Common myeloid progenitor, CD34-positive (primary cell): ENCODE results near the gene ASCL3.
"Not testable (repeated sequence)": the region's sequence is repeated elsewhere in the genome, so short reads cannot be mapped to it uniquely, and the experiment has no call there.

Source experiments
- CTCF ChIA-PET: fragments of 350-600 bp; sonication (Branson Sonifier 250); formaldehyde crosslinking; loops from one replicate; lab custom pipeline; 2021; ENCODE audit warnings: antibody characterized with exemption; lab: Charles Lee
- POLR2A ChIA-PET: fragments of 350-600 bp; sonication (Branson Sonifier 250); formaldehyde crosslinking; loops from one replicate; lab custom pipeline; 2021; ENCODE audit warnings: antibody characterized with exemption; lab: Charles Lee
- DNase-seq, 3 donors: peaks; one replicate each; pipeline versions ENCODE4 v3.0.0 to v3.0.0-alpha.2; 2013
- H3K27ac ChIP-seq, 2 experiments: 1 replicate in 1 of 2; 2 replicates in 1 of 2; pipeline ENCODE4 v1.7.0; 2013; ENCODE audit warnings: inconsistent platforms in 2 of 2, low read length in 2 of 2, mild to moderate bottlenecking in 2 of 2, low read depth in 1 of 2, moderate library complexity in 1 of 2; ENCODE audit not compliant: severe bottlenecking in 2 of 2, insufficient read depth in 1 of 2, poor library complexity in 1 of 2
- H3K27me3 ChIP-seq, 5 experiments: replicated peaks in 2 of 5; 1 replicate in 3 of 5; 2 replicates in 2 of 5; pipeline versions ENCODE4 v1.6.1 to v1.7.0; 2013; ENCODE audit warnings: low read length in 4 of 5, mild to moderate bottlenecking in 2 of 5, moderate library complexity in 2 of 5, inconsistent platforms in 1 of 5; ENCODE audit not compliant: insufficient read depth in 5 of 5, control insufficient read depth in 4 of 5
- H3K36me3 ChIP-seq, 4 experiments: 1 replicate in 2 of 4; 2 replicates in 2 of 4; pipeline versions ENCODE4 v1.6.1 to v1.7.0; 2013; ENCODE audit warnings: low read length in 3 of 4, control low read depth in 1 of 4, mild to moderate bottlenecking in 1 of 4; ENCODE audit not compliant: control insufficient read depth in 4 of 4, insufficient read depth in 4 of 4
- H3K4me1 ChIP-seq, 4 experiments: 1 replicate in 3 of 4; 2 replicates in 1 of 4; pipeline versions ENCODE4 v1.6.1 to v1.7.1; 2013; ENCODE audit warnings: low read length in 3 of 4, mild to moderate bottlenecking in 3 of 4, control low read depth in 1 of 4, inconsistent platforms in 1 of 4, moderate library complexity in 1 of 4; ENCODE audit not compliant: control insufficient read depth in 4 of 4, insufficient read depth in 4 of 4; ENCODE audit errors: control extremely low read depth in 1 of 4
- H3K4me3 ChIP-seq, 7 experiments: 1 replicate in 4 of 7; 2 replicates in 3 of 7; pipeline versions ENCODE4 v1.5.1 to v1.7.0; 2013; ENCODE audit warnings: mild to moderate bottlenecking in 7 of 7, low read length in 6 of 7, moderate library complexity in 6 of 7, inconsistent platforms in 2 of 7, low read depth in 2 of 7, control low read depth in 1 of 7; ENCODE audit not compliant: insufficient read depth in 4 of 7, control insufficient read depth in 1 of 7; ENCODE audit errors: extremely low read depth in 1 of 7
- H3K9me3 ChIP-seq, 5 experiments: 1 replicate in 4 of 5; 2 replicates in 1 of 5; pipeline versions ENCODE4 v1.6.1 to v1.7.1; 2013; ENCODE audit warnings: low read length in 4 of 5, mild to moderate bottlenecking in 2 of 5, inconsistent platforms in 1 of 5, low read depth in 1 of 5, moderate library complexity in 1 of 5; ENCODE audit not compliant: control insufficient read depth in 4 of 5, insufficient read depth in 2 of 5; ENCODE audit errors: control extremely low read depth in 1 of 5
- WGBS: methylation state at CpG from one replicate; pipeline ENCODE4 v1.1.5; 2013; ENCODE audit not compliant: insufficient coverage; 5-methylcytosine and 5-hydroxymethylcytosine counted together

Gene ASCL3

GRCh38 chr11:8983552-8983951 is 40.7 kb upstream of the ASCL3 start:
- Histone ChIP-seq H3K27ac (no peak overlapping the region), H3K9me3 (no peaks in the 10 kb centered on the region), H3K4me3 (no peak overlapping the region), H3K36me3 (no peaks in the 10 kb centered on the region), H3K27me3 (no peaks in the 10 kb centered on the region), H3K4me1 (no peaks in the 10 kb centered on the region)
- no peak for DNase-seq
- WGBS, result 100% methylated on average over 2 of the region's 2 CpGs
- ChIA-PET CTCF (interaction anchor here (1.1 to 1.2 kb wide), 2 partner anchors 10 to 14 kb away, joined by 4 to 5 read pairs; no protein-coding TSS in a partner anchor), POLR2A (no interaction called here)

GRCh38 chr11:8980485-8980884 is 37.7 kb upstream of the ASCL3 start:
- CTCF ChIA-PET, result interaction anchor here (0.9 to 1.2 kb wide), 2 partner anchors 11 to 324 kb away, joined by 3 to 4 read pairs; no protein-coding TSS in a partner anchor
- POLR2A ChIA-PET, result no interaction called here
- no peak overlapping the region for H3K4me3 ChIP-seq
- DNase-seq, result no peak
- 100% methylated on average over 1 of the region's 3 CpGs for WGBS
- no peaks in the 10 kb centered on the region for H3K9me3 ChIP-seq
- H3K27ac ChIP-seq, result no peak overlapping the region
- no peaks in the 10 kb centered on the region for H3K36me3 ChIP-seq
- H3K27me3 ChIP-seq, result no peaks in the 10 kb centered on the region
- H3K4me1 ChIP-seq, result no peaks in the 10 kb centered on the region

GRCh38 chr11:8979365-8979764 is 36.5 kb upstream of the ASCL3 start:
- H3K27ac ChIP-seq, POLR2A ChIA-PET, H3K4me1 ChIP-seq, DNase-seq, H3K36me3 ChIP-seq, H3K9me3 ChIP-seq, H3K4me3 ChIP-seq, H3K27me3 ChIP-seq, CTCF ChIA-PET: not testable (repeated sequence)
- WGBS, result no CpG with 5 or more reads among the region's 7 CpGs

- H3K9me3 ChIP-seq, result no peaks in the 10 kb centered on the region
- no peak overlapping the region for H3K27ac ChIP-seq
- no peak overlapping the region for H3K4me3 ChIP-seq
- CTCF ChIA-PET, result interaction anchor here (2.2 kb wide), 1 partner anchor 10 kb away, joined by 4 read pairs; no protein-coding TSS in a partner anchor
- no peaks in the 10 kb centered on the region for H3K27me3 ChIP-seq
- DNase-seq, result peak in 2 of 3 donors; percentile 29 to 37
- POLR2A ChIA-PET, result no interaction called here
- WGBS, result 67% methylated on average over 1 of the region's 3 CpGs
- H3K4me1 ChIP-seq, result no peaks in the 10 kb centered on the region
- no peaks in the 10 kb centered on the region for H3K36me3 ChIP-seq
Measured at GRCh38 chr11:8973121-8973520, 30.3 kb upstream of the ASCL3 start.

- POLR2A ChIA-PET, result no interaction called here
- Histone ChIP-seq H3K36me3 (peaks cover 0 to 4% (median 3%) of the 10 kb centered on the region in 4 experiments), H3K4me1 (no peaks in the 10 kb centered on the region), H3K27me3 (no peaks in the 10 kb centered on the region), H3K4me3 (no peak overlapping the region), H3K9me3 (no peaks in the 10 kb centered on the region), H3K27ac (no peak overlapping the region)
- WGBS, result 100% methylated on average over 1 of the region's 1 CpG
- CTCF ChIA-PET, result interaction anchor here (1.3 kb wide), 1 partner anchor 166 kb away, joined by 3 read pairs; no protein-coding TSS in a partner anchor
- DNase-seq, result no peak
Measured at GRCh38 chr11:8971924-8972316, 29.1 kb upstream of the ASCL3 start.

GRCh38 chr11:8971196-8971923 is 28.5 kb upstream of the ASCL3 start:
- Histone ChIP-seq H3K36me3 (peaks cover 0 to 4% (median 3%) of the 10 kb centered on the region in 4 experiments), H3K27me3 (no peaks in the 10 kb centered on the region), H3K4me1 (no peaks in the 10 kb centered on the region), H3K4me3 (no peak overlapping the region), H3K27ac (no peak overlapping the region), H3K9me3 (no peaks in the 10 kb centered on the region)
- POLR2A ChIA-PET, result no interaction called here
- CTCF ChIA-PET, result interaction anchor here (1.3 kb wide), 1 partner anchor 166 kb away, joined by 3 read pairs; no protein-coding TSS in a partner anchor
- no peak for DNase-seq
- no CpG with 5 or more reads among the region's 2 CpGs for WGBS

- Histone ChIP-seq H3K4me1 (peaks cover 8 to 27% (median 21%) of the 10 kb centered on the region in 4 experiments), H3K27me3 (no peaks in the 10 kb centered on the region), H3K9me3 (no peaks in the 10 kb centered on the region), H3K27ac (no peak overlapping the region), H3K36me3 (peaks cover 0 to 4% (median 3%) of the 10 kb centered on the region in 4 experiments), H3K4me3 (no peak overlapping the region)
- WGBS, result 95% methylated on average over 4 of the region's 8 CpGs
- DNase-seq, result no peak
- ChIA-PET CTCF (interaction anchor here (1.6 kb wide), 1 partner anchor 52 kb away, joined by 3 read pairs; no protein-coding TSS in a partner anchor), POLR2A (no interaction called here)
Measured at GRCh38 chr11:8967184-8967583, 24.4 kb upstream of the ASCL3 start.
